ENCODE results near the gene SIAE. TPM values are rescaled to one million over a fixed set of nuclear protein-coding genes. Genes with fewer than 3 reads are reported as not detected.

SIAE gene
- polyA plus RNA-seq, 1 of the 3 experiments (the other 2 are of a cell fraction) = 27.9 TPM

GRCh38 chr11:124693142-124693541, 19.6 kb upstream of the SIAE start:
- Histone ChIP-seq H3K9ac (no peak overlapping the region), H3K27me3 (ENCODE audit: insufficient read depth) (no peaks in the 10 kb centered on the region), H2AFZ (ENCODE audit: low read depth) (no peak overlapping the region), H3F3A (replicated peaks; ENCODE audit: insufficient read depth) (peaks cover 4% of the 10 kb centered on the region), H4K20me1 (ENCODE audit: insufficient read depth) (no peaks in the 10 kb centered on the region), H3K4me1 (ENCODE audit: control insufficient read depth in 1 of 2, insufficient read depth in 2 of 2, low read depth in 1 of 2, low read length in 1 of 2) (no peaks in the 10 kb centered on the region), H3K4me2 (no peak overlapping the region), H3K9me3 (no peaks in the 10 kb centered on the region), H3K9me2 (no peaks in the 10 kb centered on the region), H3K27ac (ENCODE audit: low read depth in 2 of 2, low read length in 1 of 2) (no peak overlapping the region), H3K4me3 (ENCODE audit: low read depth in 2 of 2, low read length in 1 of 2) (no peak overlapping the region), H3K36me3 (replicated peaks in 1 of 2; ENCODE audit: control insufficient read depth in 1 of 2, insufficient read depth in 2 of 2, low read length in 1 of 2) (peaks cover 0 to 3% of the 10 kb centered on the region in 2 experiments), H3K79me2 (ENCODE audit: insufficient read depth) (no peaks in the 10 kb centered on the region; the same call in 1 of the 2 replicates)
- TF ChIP-seq SIN3A (IDR thresholded peaks at IDR 0.05; ENCODE audit: borderline replicate concordance, low read depth, low read length) (no peak), RAD21 (IDR thresholded peaks at IDR 0.05; ENCODE audit: low read length) (no peak), EP300 (IDR thresholded peaks at IDR 0.05; ENCODE audit: borderline replicate concordance in 1 of 2, low read depth in 1 of 2, low read length in 1 of 2) (no peak), RCOR1 (IDR thresholded peaks at IDR 0.05; ENCODE audit: low read length) (no peak), POLR2AphosphoS5 (IDR thresholded peaks at IDR 0.05; ENCODE audit: low read depth, low read length) (no peak)
- 86% methylated on average over 2 of the region's 2 CpGs for WGBS (ENCODE audit: low lambda C conversion rate)
- CTCF ChIA-PET = interaction anchor here (0.8 to 1.7 kb wide), 2 partner anchors 69 to 101 kb away, joined by 3 read pairs; no protein-coding TSS in a partner anchor
- POLR2A ChIA-PET = no interaction called here
- no peak for DNase-seq

DNA sequence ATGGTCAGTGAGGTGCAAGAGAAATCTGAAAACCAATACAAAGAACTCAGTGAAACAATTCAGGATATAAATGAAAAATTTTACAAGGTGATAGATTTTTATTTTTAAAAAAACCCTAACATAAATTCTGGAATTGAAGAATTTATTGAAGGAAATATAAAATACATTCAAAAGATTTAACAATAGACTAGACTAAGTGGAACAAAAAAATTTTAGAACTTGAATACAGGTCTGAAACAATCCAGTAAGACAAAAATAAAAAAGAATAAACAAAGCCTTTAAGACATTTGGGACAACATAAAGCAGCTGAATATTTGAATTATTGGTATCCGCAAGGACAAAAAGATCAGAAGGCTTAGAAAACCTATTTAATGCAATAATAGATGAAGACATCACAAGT, 8.9 kb upstream of the SIAE start:
- H3K9ac ChIP-seq = no peak overlapping the region
- H3K27me3 ChIP-seq (ENCODE audit: insufficient read depth) = no peaks in the 10 kb centered on the region
- peaks cover 3% of the 10 kb centered on the region for H3F3A ChIP-seq (replicated peaks; ENCODE audit: insufficient read depth)
- no peak overlapping the region for H3K4me2 ChIP-seq
- ChIA-PET POLR2A (no interaction called here), CTCF (no interaction called here)
- H3K9me2 ChIP-seq = no peaks in the 10 kb centered on the region
- H2AFZ ChIP-seq (ENCODE audit: low read depth) = no peak overlapping the region
- peaks cover 22% of the 10 kb centered on the region for H3K9me3 ChIP-seq
- H3K36me3 ChIP-seq (replicated peaks in 1 of 2; ENCODE audit: control insufficient read depth in 1 of 2, insufficient read depth in 2 of 2, low read length in 1 of 2) = peaks cover 0 to 21% of the 10 kb centered on the region in 2 experiments
- H3K79me2 ChIP-seq (ENCODE audit: insufficient read depth) = no peaks in the 10 kb centered on the region
- H4K20me1 ChIP-seq (ENCODE audit: insufficient read depth) = no peaks in the 10 kb centered on the region
- no peak overlapping the region for H3K27ac ChIP-seq (ENCODE audit: low read depth in 2 of 2, low read length in 1 of 2)
- DNase-seq = no peak
- TF ChIP-seq FOSL2 (IDR thresholded peaks at IDR 0.05; ENCODE audit: borderline replicate concordance, low read depth) (no peak), MEF2A (IDR thresholded peaks at IDR 0.05; ENCODE audit: borderline replicate concordance, low read depth) (no peak), MAX (IDR thresholded peaks at IDR 0.05; ENCODE audit: low read depth) (no peak), YY1 (IDR thresholded peaks at IDR 0.05; ENCODE audit: low read depth) (no peak), FOXJ3 (CRISPR knock-in tag; IDR thresholded peaks at IDR 0.05) (no peak), USF1 (IDR thresholded peaks at IDR 0.05; ENCODE audit: borderline replicate concordance, low read depth) (no peak), MXI1 (IDR thresholded peaks at IDR 0.05; ENCODE audit: low read depth, low read length) (no peak), GABPA (IDR thresholded peaks at IDR 0.05; ENCODE audit: low read depth) (no peak), TCF12 (IDR thresholded peaks at IDR 0.05) (no peak), SMC3 (IDR thresholded peaks at IDR 0.05; ENCODE audit: low read depth, low read length) (no peak)
- TF ChIP-seq, protein P1, sequence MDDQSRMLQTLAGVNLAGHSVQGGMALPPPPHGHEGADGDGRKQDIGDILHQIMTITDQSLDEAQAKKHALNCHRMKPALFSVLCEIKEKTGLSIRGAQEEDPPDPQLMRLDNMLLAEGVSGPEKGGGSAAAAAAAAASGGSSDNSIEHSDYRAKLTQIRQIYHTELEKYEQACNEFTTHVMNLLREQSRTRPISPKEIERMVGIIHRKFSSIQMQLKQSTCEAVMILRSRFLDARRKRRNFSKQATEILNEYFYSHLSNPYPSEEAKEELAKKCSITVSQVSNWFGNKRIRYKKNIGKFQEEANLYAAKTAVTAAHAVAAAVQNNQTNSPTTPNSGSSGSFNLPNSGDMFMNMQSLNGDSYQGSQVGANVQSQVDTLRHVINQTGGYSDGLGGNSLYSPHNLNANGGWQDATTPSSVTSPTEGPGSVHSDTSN (IDR thresholded peaks at IDR 0.05) = no peak
- no peaks in the 10 kb centered on the region for H3K4me1 ChIP-seq (ENCODE audit: control insufficient read depth in 1 of 2, insufficient read depth in 2 of 2, low read depth in 1 of 2, low read length in 1 of 2)
- no peak overlapping the region for H3K4me3 ChIP-seq (ENCODE audit: low read depth in 2 of 2, low read length in 1 of 2)
- WGBS (ENCODE audit: low lambda C conversion rate) = 94% methylated on average over 1 of the region's 1 CpG

All from SK-N-SH (cell line).